ENCODE results near the gene CFDP1.

- no peak for TF ChIP-seq POLR2A (IDR thresholded peaks at IDR 0.05)
- TF ChIP-seq CTCF (IDR thresholded peaks at IDR 0.05), result no peak
- peak in 1 of 3 donors; percentile 25 for TF ChIP-seq POLR2AphosphoS5 (IDR thresholded peaks at IDR 0.05)
- no peak for TF ChIP-seq EP300 (IDR thresholded peaks at IDR 0.05)
These were observed 139.5 kb downstream of the CFDP1 start for GRCh38 chr16:75293772-75294171.
